ENCODE results near the gene LPO. TPM values are rescaled to one million over a fixed set of nuclear protein-coding genes. Genes with fewer than 3 reads are reported as not detected.

LPO gene
- polyA plus RNA-seq, 3 donors, result 0.14 to 0.22 (median 0.18) TPM

GRCh38 chr17:58219789-58220183 is 18.6 kb upstream of the LPO start:
- no peak for DNase-seq (ENCODE audit: extremely low read depth in 1 of 11, low read depth in 9 of 11, low spot score in 4 of 11)

DNA sequence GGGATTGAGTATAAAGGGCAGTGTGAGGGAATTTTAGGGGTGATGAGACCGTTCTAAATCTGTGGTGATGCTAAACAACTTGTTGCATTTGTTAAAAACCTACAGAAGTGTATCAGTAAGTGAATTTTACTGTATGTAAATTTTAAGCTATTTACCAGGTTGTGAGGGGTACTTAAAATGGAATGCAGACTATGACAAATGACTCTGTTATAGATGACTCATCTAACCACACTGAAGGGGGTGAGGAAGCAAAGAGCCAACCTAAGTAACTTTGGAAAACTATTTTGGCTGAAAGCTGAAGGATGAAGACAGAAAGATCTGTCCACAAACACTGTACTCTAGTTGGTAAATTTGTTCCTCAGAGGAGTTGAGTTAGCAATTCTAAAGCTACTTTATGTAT is 14.1 kb upstream of the LPO start:
- no peak for DNase-seq (ENCODE audit: extremely low read depth in 1 of 11, low read depth in 9 of 11, low spot score in 4 of 11)

DNA sequence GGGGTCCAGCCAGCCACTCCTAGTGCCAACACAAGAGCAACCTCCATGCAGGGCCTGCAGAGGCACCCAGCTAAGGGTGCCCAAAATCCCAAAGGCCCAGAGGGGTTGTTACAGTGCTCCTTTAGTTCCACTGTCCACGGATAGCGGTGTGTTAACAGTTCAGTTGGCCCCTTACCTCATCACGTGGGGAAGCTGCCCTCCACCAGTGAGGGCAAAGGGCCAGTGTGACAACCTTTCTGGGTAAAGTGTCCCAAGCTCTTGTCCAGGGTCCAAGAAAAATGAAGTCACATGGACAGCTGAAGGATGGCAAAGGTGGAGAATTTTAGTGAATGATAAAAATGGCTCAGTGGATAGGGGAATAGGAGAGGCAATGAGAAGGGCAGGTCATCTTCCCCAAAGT is 10.7 kb upstream of the LPO start:
- no peak for DNase-seq (ENCODE audit: extremely low read depth in 1 of 11, low read depth in 9 of 11, low spot score in 4 of 11)

GRCh38 chr17:58228679-58229078 is 9.7 kb upstream of the LPO start:
- DNase-seq (ENCODE audit: extremely low read depth in 1 of 11, low read depth in 9 of 11, low spot score in 4 of 11), result no peak

- DNase-seq (ENCODE audit: extremely low read depth in 1 of 11, low read depth in 9 of 11, low spot score in 4 of 11), result no peak
These were observed 9.0 kb upstream of the LPO start for GRCh38 chr17:58229384-58229783.

GRCh38 chr17:58229881-58230280 is 8.5 kb upstream of the LPO start:
- no peak for DNase-seq (ENCODE audit: extremely low read depth in 1 of 11, low read depth in 9 of 11, low spot score in 4 of 11)

GRCh38 chr17:58231641-58232040 is 6.7 kb upstream of the LPO start:
- DNase-seq (ENCODE audit: extremely low read depth in 1 of 11, low read depth in 9 of 11, low spot score in 4 of 11), result no peak

GRCh38 chr17:58232707-58233156 is 5.7 kb upstream of the LPO start:
- no peak for DNase-seq (ENCODE audit: extremely low read depth in 1 of 11, low read depth in 9 of 11, low spot score in 4 of 11)

GRCh38 chr17:58233543-58233942 is 4.8 kb upstream of the LPO start:
- DNase-seq (ENCODE audit: extremely low read depth in 1 of 11, low read depth in 9 of 11, low spot score in 4 of 11), result no peak

DNA sequence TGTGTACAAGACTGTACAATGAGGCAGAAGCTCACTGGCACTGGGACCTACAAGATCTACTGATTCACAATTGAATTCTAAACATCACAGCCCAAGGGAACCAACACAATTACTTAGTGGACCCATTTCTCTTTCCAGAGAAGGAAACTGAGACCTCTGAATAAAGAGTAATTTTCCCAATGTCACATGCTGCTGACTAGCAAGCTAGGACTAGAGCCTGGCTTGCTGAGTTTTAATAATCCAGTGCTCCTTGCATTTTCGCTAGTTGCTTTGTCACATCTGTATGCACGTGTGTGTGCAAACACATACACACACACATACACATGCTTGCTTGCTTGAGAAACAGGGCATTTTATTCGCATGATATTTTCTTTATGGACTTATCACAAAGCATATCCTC is 3.9 kb upstream of the LPO start:
- DNase-seq (ENCODE audit: extremely low read depth in 1 of 11, low read depth in 9 of 11, low spot score in 4 of 11), result no peak

DNA sequence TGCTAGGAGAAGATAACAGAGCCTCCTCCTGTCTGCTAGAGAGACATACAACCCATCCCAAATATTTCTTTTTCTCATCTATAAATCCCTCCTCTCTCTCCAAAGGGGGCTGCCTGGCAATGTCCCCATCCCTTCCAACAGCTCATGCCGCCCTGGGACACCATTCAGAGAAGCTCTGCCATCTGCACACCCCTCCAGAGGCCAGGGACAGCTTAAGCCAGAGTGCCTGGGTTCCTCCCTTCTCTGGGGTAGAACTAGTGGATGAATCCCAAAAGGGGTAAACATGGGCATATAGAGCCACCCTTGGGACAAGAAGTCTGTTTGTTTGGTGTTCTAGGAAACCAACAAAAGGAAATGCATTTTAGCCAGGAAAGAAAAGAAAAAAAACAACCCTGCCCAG is 2.6 kb upstream of the LPO start:
- DNase-seq (ENCODE audit: extremely low read depth in 1 of 11, low read depth in 9 of 11, low spot score in 4 of 11), result no peak

- DNase-seq (ENCODE audit: extremely low read depth in 1 of 11, low read depth in 9 of 11, low spot score in 4 of 11), result no peak
These were observed 2.0 kb upstream of the LPO start for GRCh38 chr17:58236394-58236793.

GRCh38 chr17:58239987-58240386 is 1.6 kb downstream of the LPO start:
- no peak for DNase-seq (ENCODE audit: extremely low read depth in 1 of 11, low read depth in 9 of 11, low spot score in 4 of 11)

- DNase-seq (ENCODE audit: extremely low read depth in 1 of 11, low read depth in 9 of 11, low spot score in 4 of 11), result no peak
These were observed 3.9 kb downstream of the LPO start for GRCh38 chr17:58242171-58242784.

DNA sequence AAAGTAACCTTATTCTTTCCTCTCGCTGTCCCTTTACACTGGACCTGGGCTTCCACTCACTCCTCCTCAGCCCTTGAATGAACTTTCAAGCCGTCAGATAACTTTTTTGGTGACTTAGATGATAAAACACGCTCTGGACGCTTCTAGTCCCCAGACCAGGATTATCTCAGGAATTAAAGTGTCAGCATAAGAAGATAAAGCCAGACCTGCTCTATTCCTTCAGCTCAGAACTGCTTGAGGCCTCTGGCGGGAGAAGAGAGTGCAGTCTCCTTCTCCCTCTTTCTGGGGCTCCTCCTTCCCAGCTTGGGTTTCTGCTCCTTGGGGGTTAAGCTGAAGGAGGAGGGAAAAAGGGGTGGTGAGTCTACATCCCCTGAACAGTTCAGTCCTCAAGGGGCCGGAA is 6.6 kb downstream of the LPO start:
- no peak for DNase-seq (ENCODE audit: extremely low read depth in 1 of 11, low read depth in 9 of 11, low spot score in 4 of 11)

DNA sequence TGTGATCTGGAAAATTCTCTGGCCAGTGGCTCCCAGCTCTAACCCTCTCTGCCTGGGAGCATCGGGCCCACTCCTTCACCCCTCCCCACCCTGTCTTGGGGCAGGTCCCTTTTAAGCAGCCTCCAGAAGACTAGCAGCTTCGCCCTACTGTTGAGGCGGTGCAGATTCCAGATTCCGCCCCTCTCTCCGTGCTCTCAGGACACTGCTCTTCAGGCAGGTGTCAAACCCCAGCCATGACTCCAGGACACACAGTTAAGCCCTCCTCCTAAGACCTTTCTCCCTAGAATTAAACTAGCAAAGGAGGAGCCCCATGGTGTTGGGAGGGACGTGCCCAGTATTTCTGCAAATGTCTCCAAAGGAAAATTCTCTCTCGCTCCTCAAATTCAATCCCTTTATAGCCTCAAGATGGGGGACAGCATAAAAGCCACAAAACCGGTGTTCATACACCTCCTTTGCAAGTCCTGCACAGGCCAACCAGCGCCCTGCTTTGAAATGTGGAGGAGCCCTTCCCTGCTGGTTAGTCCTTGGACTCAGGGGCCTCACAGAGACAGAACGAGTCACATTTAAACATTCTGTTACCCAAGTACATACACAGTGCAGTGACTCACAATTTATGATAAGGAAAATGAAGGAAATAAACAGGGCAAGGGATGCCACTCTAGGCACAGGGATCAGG is 7.2 kb downstream of the LPO start:
- DNase-seq (ENCODE audit: extremely low read depth in 1 of 11, low read depth in 9 of 11, low spot score in 4 of 11), result no peak

DNA sequence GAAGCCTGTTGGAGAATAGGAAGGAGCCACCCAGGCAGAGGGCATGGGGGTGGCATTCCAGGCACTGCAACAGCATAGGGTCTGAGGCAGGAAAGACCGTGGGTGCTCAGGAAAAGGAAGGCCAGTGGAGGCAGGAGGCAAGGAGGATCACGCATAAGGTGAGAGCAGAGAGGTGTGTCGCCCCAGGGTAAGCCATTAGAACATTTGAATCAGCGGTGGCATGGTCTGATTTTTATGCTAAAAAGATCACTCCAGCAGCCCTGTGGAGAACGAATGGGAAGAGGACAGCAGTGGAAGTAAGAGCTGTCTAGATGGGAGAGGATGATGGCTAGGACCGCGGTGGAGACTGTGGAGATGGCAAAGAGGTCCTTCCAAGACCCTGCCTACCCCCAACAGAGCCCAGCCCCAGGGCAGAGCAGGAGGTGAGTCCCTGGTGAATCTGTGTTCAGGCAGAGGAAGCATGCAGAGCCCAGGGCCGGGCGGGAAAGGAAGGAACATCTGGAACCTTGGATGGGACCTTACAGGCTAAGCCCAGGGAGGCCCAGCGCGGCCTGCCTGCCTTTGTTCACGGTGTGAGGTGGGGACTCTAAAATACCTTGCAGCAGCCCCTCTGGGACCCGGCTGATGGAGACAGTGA is 7.8 kb downstream of the LPO start:
- DNase-seq (ENCODE audit: extremely low read depth in 1 of 11, low read depth in 9 of 11, low spot score in 4 of 11), result no peak

DNA sequence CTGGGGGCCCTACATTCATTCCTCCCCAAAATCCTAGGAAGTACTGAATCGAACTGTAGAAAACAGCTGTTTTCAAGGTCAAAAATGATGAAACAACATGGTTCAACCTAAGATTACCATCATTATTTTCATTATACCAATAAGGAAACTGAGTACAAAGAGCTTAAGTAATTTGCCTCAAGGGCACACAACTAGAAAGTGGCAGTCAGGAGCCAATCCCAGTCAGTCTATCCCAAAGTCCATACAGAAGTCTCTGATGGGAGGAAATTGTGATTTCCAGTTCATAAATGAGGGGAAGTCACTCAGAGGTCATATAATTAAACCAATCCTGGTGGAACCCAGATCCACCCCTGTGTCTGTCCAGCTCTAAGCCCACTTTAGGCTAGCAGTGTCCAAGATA is 8.4 kb downstream of the LPO start:
- DNase-seq (ENCODE audit: extremely low read depth in 1 of 11, low read depth in 9 of 11, low spot score in 4 of 11), result no peak

DNA sequence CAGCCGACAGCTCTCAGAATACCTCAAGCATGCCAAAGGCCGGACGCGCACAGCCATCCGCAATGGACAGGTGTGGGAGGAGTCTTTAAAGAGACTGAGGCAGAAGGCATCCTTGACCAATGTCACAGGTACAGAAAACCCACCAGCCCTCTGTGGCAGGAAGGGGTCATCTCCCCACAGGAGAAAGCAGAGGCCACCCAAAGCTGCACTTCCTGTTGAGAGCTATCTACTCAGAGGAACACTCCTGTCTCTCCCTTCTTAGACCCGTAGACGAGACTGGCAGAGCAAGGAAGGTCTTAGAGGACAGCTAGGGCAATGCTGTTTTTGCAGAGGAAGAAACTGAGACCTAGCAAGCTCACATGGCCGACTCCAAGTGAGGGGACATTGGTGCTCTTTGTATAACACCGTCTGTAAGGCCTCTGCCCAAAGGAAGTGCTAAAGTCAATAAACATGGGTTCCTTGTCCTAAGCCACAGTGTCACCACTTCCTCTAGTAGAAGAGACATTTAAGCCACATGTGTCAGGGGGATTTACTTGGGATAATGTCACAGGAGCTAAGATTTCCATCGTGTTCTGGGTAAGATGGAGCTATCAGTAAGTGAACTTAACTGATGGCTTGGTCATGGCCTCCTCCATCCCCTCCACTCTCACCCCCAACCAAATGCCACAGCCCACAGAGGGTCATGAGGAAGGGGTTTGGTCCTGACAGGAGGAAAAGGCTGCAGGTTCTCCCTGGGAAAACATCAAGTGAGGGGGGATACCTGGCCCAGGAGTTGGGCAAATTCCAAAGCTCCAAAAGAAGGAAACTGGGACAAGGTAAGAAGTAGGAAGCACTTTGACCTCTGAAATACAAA is 9.4 kb downstream of the LPO start:
- DNase-seq (ENCODE audit: extremely low read depth in 1 of 11, low read depth in 9 of 11, low spot score in 4 of 11), result no peak

- DNase-seq (ENCODE audit: extremely low read depth in 1 of 11, low read depth in 9 of 11, low spot score in 4 of 11), result peak in 1 of 11 donors; percentile 1
These were observed 10.5 kb downstream of the LPO start for GRCh38 chr17:58248955-58249269.
